HG03196 (cell line): ENCODE measurements around the gene ATP11A.
"Not testable (repeated sequence)": the region's sequence is repeated elsewhere in the genome, so short reads cannot be mapped to it uniquely, and the experiment has no call there.

Experiments used
- ATAC-seq: cut with Tn5 transposase; IDR thresholded peaks from one replicate; pipeline ENCODE4 v1.9.1; 2021; ENCODE audit not compliant: unreplicated experiment

The ATP11A gene

GRCh38 chr13:112772929-112773328 lies 83.1 kb downstream of the ATP11A start:
- ATAC-seq, result no peak

DNA sequence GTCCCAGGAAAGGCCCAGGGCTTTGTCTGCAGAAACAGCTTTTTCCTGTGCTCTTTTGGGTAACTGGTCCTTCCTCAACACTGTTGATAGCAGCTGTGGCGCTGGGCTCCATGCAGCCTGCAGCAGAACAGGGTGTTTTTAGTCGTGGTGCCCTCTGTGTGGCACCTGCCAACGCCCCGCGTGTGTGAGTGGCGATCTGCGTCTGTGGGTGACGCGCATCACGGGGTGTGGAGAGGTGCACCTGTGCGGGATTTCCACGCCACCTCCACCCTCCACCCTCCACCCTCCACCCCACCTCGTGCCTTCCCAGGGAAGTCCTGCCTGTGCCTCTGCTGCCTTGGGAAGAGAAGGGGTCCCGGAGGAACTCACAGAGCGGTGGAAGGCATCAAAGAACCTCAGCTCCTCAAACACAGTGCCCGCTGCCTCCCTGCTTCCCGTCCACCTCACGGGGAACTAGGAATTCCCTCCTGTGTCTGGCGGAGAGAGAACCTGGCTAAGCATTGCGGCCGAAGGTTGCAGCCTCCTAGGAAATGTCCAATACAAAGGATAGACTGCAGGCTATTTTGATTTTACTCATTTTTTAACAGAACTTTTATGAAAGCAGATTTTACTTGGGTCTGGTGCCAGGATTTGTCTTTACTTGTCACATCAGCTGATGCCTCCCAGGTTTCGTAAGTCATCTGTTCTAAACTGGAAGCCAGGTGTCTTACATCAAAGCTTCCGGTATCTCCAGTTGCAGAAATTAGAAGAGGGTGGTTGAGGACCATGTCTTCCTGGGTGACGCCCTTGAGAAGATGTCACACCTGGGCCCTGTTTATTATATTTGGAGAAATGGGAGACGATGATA lies 84.0 kb downstream of the ATP11A start:
- no peak for ATAC-seq

DNA sequence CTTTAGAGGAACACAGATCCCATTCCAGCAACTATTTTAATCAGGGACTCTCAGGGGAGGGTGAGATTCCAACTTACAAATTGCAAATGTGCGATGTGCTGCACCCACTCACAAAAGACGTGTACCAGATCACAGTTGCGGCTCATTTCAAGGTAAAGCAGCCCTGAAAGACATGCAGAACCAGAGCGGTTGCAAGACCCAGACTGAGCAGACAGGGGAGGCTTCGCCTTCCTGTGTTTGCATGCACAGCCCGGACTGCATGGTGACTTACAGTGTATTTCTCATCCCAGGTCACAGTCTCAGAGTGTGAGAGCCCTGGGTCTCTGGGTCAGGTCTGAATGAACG lies 84.6 kb downstream of the ATP11A start:
- no peak for ATAC-seq

GRCh38 chr13:112774829-112775565 lies 85.2 kb downstream of the ATP11A start:
- no peak for ATAC-seq

DNA sequence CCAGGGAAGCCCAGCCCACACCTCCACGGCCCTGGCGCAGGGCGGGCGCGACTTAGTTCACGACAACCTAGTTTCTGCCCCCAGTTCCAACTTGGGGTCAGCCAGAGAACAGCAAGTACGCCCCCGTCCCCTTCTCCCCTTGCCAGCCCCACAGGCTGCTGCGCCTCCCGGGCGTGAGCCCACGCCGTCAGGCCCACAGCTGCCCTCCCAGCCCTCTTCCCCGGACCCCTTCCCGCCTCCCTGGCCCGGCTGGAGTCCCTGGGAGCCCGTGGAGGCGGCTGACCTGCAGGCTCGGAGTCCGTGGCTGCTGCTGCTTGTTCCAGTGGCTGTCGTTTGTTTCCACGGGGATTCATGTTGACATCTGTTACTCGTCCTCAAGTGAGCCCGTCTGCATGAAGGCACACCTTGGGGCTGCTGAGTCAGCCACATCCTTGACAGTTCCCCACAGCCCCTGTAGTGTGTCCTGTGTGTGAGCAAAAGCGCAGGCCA lies 86.0 kb downstream of the ATP11A start:
- no peak for ATAC-seq

GRCh38 chr13:112776354-112776753 lies 86.5 kb downstream of the ATP11A start:
- no peak for ATAC-seq

- ATAC-seq, result no peak
Observed at GRCh38 chr13:112776971-112777370, 87.1 kb downstream of the ATP11A start.

DNA sequence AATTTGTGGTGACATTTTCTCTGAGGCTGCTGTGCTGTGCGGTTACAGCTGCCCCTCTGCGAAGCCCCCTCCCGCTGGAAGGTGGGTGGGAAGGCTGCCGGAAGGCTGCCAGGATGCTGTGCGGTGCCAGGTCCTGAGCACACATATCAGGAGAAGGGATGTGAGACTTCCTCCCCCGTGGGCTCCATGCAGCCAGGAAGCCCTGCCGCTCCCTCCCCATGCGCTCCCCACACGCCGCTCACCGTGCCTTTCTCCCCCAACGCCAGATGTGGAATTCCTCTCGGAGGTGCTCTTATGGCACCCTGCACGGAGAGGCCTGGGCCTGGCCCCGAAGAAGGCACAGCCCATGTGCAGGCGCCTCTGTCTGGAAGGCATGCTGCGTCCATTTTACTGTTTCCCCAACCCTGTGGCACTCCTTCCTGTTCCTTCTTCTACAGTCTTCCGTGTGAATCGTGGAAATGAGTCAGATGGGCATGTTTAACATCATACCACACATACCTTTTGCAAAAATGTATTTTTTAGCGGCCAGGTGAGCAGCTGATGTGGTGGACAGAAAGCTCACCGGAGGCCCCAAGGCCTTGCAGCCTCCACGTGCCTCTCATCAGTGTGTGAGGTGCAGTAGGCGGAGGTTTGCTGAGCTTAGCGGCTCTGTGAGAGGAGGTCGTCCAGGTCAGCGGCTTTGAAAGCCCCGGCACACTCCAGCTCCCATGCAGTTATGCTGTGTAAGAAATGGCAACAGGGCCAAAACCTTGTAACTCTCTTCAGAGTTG lies 88.0 kb downstream of the ATP11A start:
- no peak for ATAC-seq

GRCh38 chr13:112779856-112780604 lies 90.2 kb downstream of the ATP11A start:
- no peak for ATAC-seq

DNA sequence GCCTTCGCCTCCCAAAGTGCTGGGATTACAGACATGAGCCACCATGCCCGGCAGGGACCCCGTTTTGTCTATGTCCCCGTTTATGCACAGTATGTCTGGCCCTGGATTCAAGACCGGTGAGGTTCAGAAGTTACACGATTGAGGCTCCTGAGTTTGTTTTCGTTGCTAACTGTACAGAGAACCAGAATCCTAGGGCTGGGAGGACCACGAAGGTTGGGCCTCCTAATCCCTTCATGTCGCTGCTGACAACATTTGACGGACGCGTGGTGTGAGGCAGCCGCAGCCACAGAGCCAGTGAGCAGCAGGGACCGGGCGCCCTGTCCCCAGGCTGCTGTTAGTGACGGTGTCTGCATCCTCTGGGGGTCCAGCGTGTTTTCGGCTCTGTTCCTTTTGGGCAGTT lies 91.4 kb downstream of the ATP11A start:
- no peak for ATAC-seq

- ATAC-seq, result no peak
Observed at GRCh38 chr13:112781881-112782361, 92.1 kb downstream of the ATP11A start.

- ATAC-seq, result no peak
Observed at GRCh38 chr13:112782429-112783010, 92.7 kb downstream of the ATP11A start.

DNA sequence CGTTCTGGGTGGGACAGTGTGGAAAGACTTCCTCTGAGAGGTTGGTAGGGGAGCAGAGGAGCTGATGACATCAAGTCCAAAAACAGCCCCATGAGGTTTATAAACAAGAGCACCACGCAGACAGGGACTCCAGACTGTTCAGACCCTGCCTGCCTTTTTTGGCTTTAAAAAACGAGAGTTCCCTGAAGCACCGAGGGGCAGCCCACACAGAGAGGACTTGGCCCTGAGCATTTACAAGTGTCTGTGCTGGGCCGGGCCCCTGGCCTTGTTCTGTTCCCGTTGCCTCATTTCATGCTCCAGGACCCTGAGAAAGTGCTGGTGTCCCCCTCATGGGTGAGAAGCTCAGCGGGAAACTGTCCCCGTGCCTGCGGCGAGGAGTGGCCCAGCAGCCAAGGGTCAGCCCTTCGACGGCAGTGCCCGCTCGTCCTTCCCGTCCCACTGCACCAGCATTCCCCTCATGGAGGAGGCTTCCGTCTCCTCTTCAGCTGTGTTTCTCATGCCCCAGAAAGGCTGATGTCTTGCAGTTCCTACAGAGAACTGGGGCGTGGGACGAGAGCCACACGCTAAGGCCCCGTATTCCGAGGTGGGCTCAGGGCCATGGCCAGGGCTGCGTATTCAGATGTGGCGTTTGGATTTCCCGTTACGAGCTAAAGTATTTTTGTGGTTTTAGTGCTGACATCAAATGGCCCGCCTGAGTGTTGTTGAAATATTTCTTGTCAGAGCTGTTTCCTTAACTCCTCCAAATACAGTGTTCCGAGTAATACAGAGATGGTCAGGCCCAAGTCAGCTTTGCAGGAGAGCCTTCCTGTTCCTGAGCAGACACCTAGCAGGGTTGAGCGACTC lies 93.5 kb downstream of the ATP11A start:
- no peak for ATAC-seq

DNA sequence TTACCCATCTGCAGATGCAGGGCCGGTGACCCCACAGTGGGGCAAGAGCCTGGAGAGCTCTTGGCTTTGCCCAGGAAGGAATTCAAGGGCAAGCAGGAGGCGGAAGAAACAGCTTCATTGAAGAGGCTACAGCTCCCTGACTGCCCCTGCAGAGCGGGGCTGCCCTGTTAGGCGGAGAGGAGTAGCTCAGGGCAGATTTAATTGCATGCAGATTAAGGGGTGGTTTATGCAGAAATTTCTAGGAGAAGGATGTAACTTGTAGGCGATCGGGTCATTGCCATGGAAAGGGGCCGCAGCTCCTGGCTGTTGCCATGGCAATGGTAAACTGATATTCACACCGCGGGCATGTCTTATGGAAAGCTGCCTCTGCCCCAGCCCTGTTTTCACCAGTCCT lies 94.1 kb downstream of the ATP11A start:
- ATAC-seq, result no peak

DNA sequence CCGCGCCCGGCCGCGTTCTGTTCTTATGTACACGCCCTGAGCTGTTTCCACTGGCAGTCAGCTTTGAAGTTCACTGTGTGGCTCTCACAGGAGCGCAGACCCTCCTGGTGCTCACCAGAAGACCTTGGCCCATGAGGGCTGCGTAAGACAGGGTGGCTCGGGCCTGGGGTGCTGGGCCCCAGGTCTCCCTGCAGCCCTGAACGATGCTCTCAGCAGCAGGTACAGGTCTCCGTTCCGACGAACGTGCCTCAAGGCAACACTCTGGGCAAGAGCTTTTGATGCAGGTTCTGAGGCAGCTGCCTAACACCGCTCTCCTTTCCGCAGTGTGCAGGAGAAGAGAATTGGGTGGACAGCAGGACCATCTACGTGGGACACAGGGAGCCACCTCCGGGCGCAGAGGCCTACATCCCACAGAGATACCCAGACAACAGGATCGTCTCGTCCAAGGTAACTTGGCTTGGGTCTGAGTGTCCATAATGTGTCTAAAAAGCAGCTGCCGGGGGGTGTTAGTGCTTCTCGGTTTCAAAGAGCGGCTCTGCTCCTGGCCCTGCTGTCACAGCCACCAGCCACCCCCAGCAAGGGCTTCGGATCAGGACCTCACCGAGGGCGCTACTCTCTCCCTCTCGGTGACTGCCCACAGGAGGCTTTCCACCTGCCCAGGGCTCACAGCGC lies 95.1 kb downstream of the ATP11A start:
- ATAC-seq, result no peak

GRCh38 chr13:112785483-112785856 lies 95.6 kb downstream of the ATP11A start:
- no peak for ATAC-seq

DNA sequence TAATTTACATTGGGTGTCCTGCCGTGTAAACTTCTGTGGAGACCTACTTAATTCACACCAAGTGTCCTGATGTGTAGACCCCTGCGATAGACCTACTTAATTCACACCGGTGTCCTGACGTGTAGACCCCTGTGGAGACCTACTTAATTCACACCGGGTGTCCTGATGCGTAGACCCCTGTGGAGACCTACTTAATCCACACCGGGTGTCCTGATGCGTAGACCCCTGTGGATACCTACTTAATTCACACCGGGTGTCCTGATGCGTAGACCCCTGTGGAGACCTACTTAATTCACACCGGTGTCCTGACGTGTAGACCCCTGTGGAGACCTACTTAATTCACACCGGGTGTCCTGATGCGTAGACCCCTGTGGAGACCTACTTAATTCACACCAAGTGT lies 97.0 kb downstream of the ATP11A start:
- not testable (repeated sequence) for ATAC-seq

- no peak for ATAC-seq
Observed at GRCh38 chr13:112790735-112791641, 101.2 kb downstream of the ATP11A start.
